NCI-H2171 treated with DMSO at 0.1 percent for 48 hours (cell line): ENCODE data around the gene SSC4D.

ENCODE experiments used
- DNase-seq: peaks from one replicate; lab custom pipeline; 2025; lab: John Stamatoyannopoulos, UW

Gene SSC4D

GRCh38 chr7:76354516-76354915 is 55.0 kb downstream of the SSC4D start:
- DNase-seq = no peak

- no peak for DNase-seq
These were observed 55.8 kb downstream of the SSC4D start for GRCh38 chr7:76353744-76354143.

GRCh38 chr7:76352193-76352592 is 57.3 kb downstream of the SSC4D start:
- DNase-seq = no peak

GRCh38 chr7:76351372-76351771 is 58.1 kb downstream of the SSC4D start:
- no peak for DNase-seq

GRCh38 chr7:76349313-76349885 is 60.1 kb downstream of the SSC4D start:
- DNase-seq = no peak

GRCh38 chr7:76347710-76348109 is 61.8 kb downstream of the SSC4D start:
- DNase-seq = no peak

GRCh38 chr7:76346778-76347177 is 62.7 kb downstream of the SSC4D start:
- DNase-seq = no peak

- DNase-seq = no peak
These were observed 63.4 kb downstream of the SSC4D start for GRCh38 chr7:76346097-76346496.

GRCh38 chr7:76343931-76344321 is 65.6 kb downstream of the SSC4D start:
- no peak for DNase-seq

- no peak for DNase-seq
These were observed 66.1 kb downstream of the SSC4D start for GRCh38 chr7:76343294-76343930.

GRCh38 chr7:76342222-76342621 is 67.3 kb downstream of the SSC4D start:
- no peak for DNase-seq

- DNase-seq = no peak
These were observed 68.8 kb downstream of the SSC4D start for GRCh38 chr7:76340617-76341131.
